H9 (cell line): ENCODE results near the gene TRPM2. TPM values are rescaled to one million over a fixed set of nuclear protein-coding genes. Genes with fewer than 3 reads are reported as not detected.

ENCODE experiments used
- DNase-seq: peaks from one replicate; pipeline ENCODE4 v3.0.0-alpha.2; 2017
- H2AFZ ChIP-seq: one replicate; pipeline ENCODE4 v1.6.1; 2013; ENCODE audit warnings: mild to moderate bottlenecking, low read length, control low read depth, moderate library complexity
- H2AK5ac ChIP-seq: 2 replicates; pipeline ENCODE4 v1.6.1; 2013; ENCODE audit warnings: low read length, control low read depth, mixed read lengths; ENCODE audit not compliant: insufficient read length
- H2BK120ac ChIP-seq: one replicate; pipeline ENCODE4 v1.6.1; 2013; ENCODE audit warnings: low read depth, mild to moderate bottlenecking, low read length, control low read depth, inconsistent platforms; ENCODE audit not compliant: poor library complexity, severe bottlenecking
- H2BK12ac ChIP-seq: 2 replicates; pipeline ENCODE4 v1.6.1; 2013; ENCODE audit warnings: low read length, control low read depth, mixed read lengths, low read depth; ENCODE audit not compliant: insufficient read length
- H2BK15ac ChIP-seq: 2 replicates; pipeline ENCODE4 v1.6.1; 2013; ENCODE audit warnings: low read depth, low read length, control low read depth
- H2BK20ac ChIP-seq: one replicate; pipeline ENCODE4 v1.6.1; 2013; ENCODE audit warnings: low read depth, mild to moderate bottlenecking, low read length, control low read depth, inconsistent platforms; ENCODE audit not compliant: poor library complexity, severe bottlenecking
- H2BK5ac ChIP-seq: 2 replicates; pipeline ENCODE4 v1.6.1; 2013; ENCODE audit warnings: low read length, control low read depth, mixed read lengths; ENCODE audit not compliant: insufficient read length
- H3K14ac ChIP-seq: 2 replicates; pipeline ENCODE4 v1.6.1; 2013; ENCODE audit warnings: low read length, control low read depth; ENCODE audit not compliant: insufficient read depth
- H3K18ac ChIP-seq: 2 replicates; pipeline ENCODE4 v1.6.1; 2013; ENCODE audit warnings: low read depth, mild to moderate bottlenecking, mixed read lengths, low read length, control low read depth; ENCODE audit not compliant: insufficient read length
- H3K23ac ChIP-seq: 2 replicates; pipeline ENCODE4 v1.6.1; 2013; ENCODE audit warnings: low read length, control low read depth, mixed read lengths, low read depth; ENCODE audit not compliant: insufficient read length
- H3K23me2 ChIP-seq: 2 replicates; pipeline ENCODE4 v1.6.1; 2013; ENCODE audit warnings: low read depth, mild to moderate bottlenecking, mixed read lengths, low read length, control low read depth; ENCODE audit not compliant: insufficient read length, poor library complexity, severe bottlenecking
- H3K27ac ChIP-seq: 2 replicates; pipeline ENCODE4 v1.5.1; 2013; ENCODE audit warnings: low read length, control low read depth, mixed read lengths, low read depth; ENCODE audit not compliant: insufficient read length
- H3K27me3 ChIP-seq: 2 replicates; pipeline ENCODE4 v1.6.1; 2013; ENCODE audit warnings: low read length, control low read depth, inconsistent platforms; ENCODE audit not compliant: insufficient read depth
- H3K4ac ChIP-seq: 2 replicates; pipeline ENCODE4 v1.6.1; 2013; ENCODE audit warnings: low read depth, mild to moderate bottlenecking, control low read depth, inconsistent platforms, low read length, moderate library complexity
- H3K4me1 ChIP-seq: 2 replicates; pipeline ENCODE4 v1.6.1; 2013; ENCODE audit warnings: low read length, control low read depth, inconsistent platforms; ENCODE audit not compliant: insufficient read depth
- H3K4me2 ChIP-seq: 2 replicates; pipeline ENCODE4 v1.6.1; 2013; ENCODE audit warnings: low read length, control low read depth, mixed read lengths; ENCODE audit not compliant: insufficient read length, insufficient read depth
- H3K56ac ChIP-seq: 2 replicates; pipeline ENCODE4 v1.6.1; 2013; ENCODE audit warnings: low read depth, mild to moderate bottlenecking, mixed read lengths, low read length, control low read depth; ENCODE audit not compliant: insufficient read length
- H3K79me1 ChIP-seq: 2 replicates; pipeline ENCODE4 v1.6.1; 2013; ENCODE audit warnings: low read depth, mild to moderate bottlenecking, moderate library complexity, low read length, control low read depth, inconsistent platforms; ENCODE audit not compliant: insufficient read depth, poor library complexity, severe bottlenecking
- H3K79me2 ChIP-seq: 2 replicates; pipeline ENCODE4 v1.6.1; 2013; ENCODE audit warnings: low read length, control low read depth, inconsistent platforms; ENCODE audit not compliant: insufficient read depth
- H3K9ac ChIP-seq: 2 replicates; pipeline ENCODE4 v1.6.1; 2013; ENCODE audit warnings: low read length, control low read depth, mixed read lengths; ENCODE audit not compliant: insufficient read length; ENCODE audit errors: extremely low read depth
- H3K9me3 ChIP-seq: one replicate; pipeline ENCODE4 v1.6.1; 2013; ENCODE audit warnings: low read depth, low read length, inconsistent platforms; ENCODE audit not compliant: control insufficient read depth
- H3T11ph ChIP-seq: one replicate; pipeline ENCODE4 v1.6.1; 2013; ENCODE audit warnings: mild to moderate bottlenecking, low read length, control low read depth, inconsistent platforms
- H4K20me1 ChIP-seq: one replicate; pipeline ENCODE4 v1.6.1; 2013; ENCODE audit not compliant: control insufficient read depth, insufficient read length, insufficient read depth
- H4K5ac ChIP-seq: 2 replicates; pipeline ENCODE4 v1.6.1; 2013; ENCODE audit warnings: low read depth, mild to moderate bottlenecking, mixed read lengths, low read length, control low read depth; ENCODE audit not compliant: insufficient read length
- H4K8ac ChIP-seq: replicated peaks from 2 replicates; pipeline ENCODE4 v1.6.1; 2013; ENCODE audit warnings: low read length, control low read depth, mixed read lengths, low read depth; ENCODE audit not compliant: insufficient read length
- H4K91ac ChIP-seq: 2 replicates; pipeline ENCODE4 v1.6.1; 2013; ENCODE audit warnings: low read depth, mild to moderate bottlenecking, moderate library complexity, mixed read lengths, low read length, control low read depth; ENCODE audit not compliant: insufficient read length
- H3K27ac Mint-ChIP-seq, 3 experiments: 2 replicates in 2 of 3; 3 replicates in 1 of 3; pipeline ENCODE4 v1.8.0; 2020 to 2021; ENCODE audit warnings: mixed read lengths in 3 of 3, mild to moderate bottlenecking in 1 of 3, moderate library complexity in 1 of 3
- H3K27me3 Mint-ChIP-seq: 2 replicates; pipeline ENCODE4 v1.8.0; 2021; ENCODE audit warnings: low read depth, mild to moderate bottlenecking, moderate library complexity, mixed read lengths
- H3K36me3 Mint-ChIP-seq, 3 experiments: 2 replicates in 2 of 3; 3 replicates in 1 of 3; pipeline ENCODE4 v1.8.0; 2020 to 2021; ENCODE audit warnings: low read depth in 3 of 3, mixed read lengths in 3 of 3; ENCODE audit not compliant: insufficient read depth in 1 of 3
- H3K4me1 Mint-ChIP-seq, 2 experiments: 2 replicates each; pipeline ENCODE4 v1.8.0; 2020; ENCODE audit warnings: mixed read lengths in 2 of 2
- H3K4me3 Mint-ChIP-seq, 2 experiments: 2 replicates in 1 of 2; 3 replicates in 1 of 2; pipeline ENCODE4 v1.8.0; 2020 to 2021; ENCODE audit warnings: mild to moderate bottlenecking in 2 of 2, mixed read lengths in 2 of 2, moderate library complexity in 1 of 2
- H3K9me3 Mint-ChIP-seq, 2 experiments: 2 replicates in 1 of 2; 3 replicates in 1 of 2; pipeline ENCODE4 v1.8.0; 2020; ENCODE audit warnings: mild to moderate bottlenecking in 2 of 2, mixed read lengths in 2 of 2, moderate library complexity in 1 of 2
- WGBS: extraction: QIAGEN DNeasy Blood & Tissue Kit; methylation state at CpG from one replicate; pipeline ENCODE4 v1.1.7; 2013; ENCODE audit warnings: missing lambda C conversion rate, low lambda C conversion rate, mixed read lengths; ENCODE audit not compliant: insufficient read length; ENCODE audit errors: extremely low coverage; 5-methylcytosine and 5-hydroxymethylcytosine counted together
- total RNA-seq: library from RNA; stranded (reverse); gene quantifications from 2 replicates; pipeline ENCODE4 v1.2.1, GENCODE V29; 2021
- TF ChIP-seq, protein P1 (sequence below): fragments of 200-600 bp; sonication (generic); conservative IDR thresholded peaks from 3 replicates; pipeline ENCODE4 v1.8.0; 2021; ENCODE audit warnings: antibody characterized with exemption, mild to moderate bottlenecking

Gene TRPM2
- total RNA-seq, 1 experiment from 2014 or later, result 0.68 TPM

DNA sequence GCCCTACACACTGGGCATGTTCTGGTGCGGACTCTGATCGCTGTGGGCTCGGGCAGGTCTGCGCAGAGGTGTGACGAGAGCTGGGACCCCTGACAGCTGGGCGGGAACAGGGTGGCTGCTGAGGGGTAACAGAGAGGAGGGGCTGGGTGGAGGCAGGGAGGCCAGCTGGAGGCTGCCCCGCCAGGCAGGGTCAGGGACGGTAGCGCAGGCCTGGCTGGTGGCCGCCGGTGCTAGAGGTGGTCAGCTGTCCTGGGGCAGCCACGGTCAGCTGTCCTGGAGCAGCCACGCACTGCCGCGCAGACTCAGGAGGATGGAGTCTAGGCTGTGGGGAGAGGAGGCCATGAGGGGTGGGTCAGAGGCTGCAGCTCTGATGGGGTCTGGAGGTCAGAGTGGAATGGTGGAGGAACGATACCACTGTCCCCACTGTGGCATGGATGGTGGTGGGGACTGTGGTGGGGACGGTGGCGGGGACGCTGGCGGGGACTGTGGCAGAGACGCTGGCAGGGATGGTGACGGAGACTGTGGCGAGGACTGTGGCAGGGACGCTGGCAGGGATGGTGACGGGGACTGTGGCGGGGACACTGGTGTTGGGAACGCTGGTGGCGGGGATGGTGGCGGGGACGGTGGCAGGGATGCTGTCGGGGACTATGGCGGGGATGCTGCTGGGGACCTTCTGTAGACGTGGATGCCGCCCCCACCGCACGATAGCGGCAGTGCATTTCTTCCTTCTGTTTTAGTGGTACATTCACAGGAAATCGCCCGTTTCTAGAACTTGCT lies 80.6 kb downstream of the TRPM2 start:
- no CpG with 5 or more reads among the region's 39 CpGs for WGBS
- Mint-ChIP-seq H3K4me3 (no peak overlapping the region; a peak in 1 of 5 replicates), H3K27me3 (no peaks in the 10 kb centered on the region; the same call in 1 of the 2 replicates), H3K4me1 (no peaks in the 10 kb centered on the region), H3K27ac (peak overlapping the region in 1 of 3 experiments; percentile 48; a peak in 1 of 7 replicates), H3K9me3 (peaks cover 10 to 13% of the 10 kb centered on the region in 2 experiments; a peak in 4 of 5 replicates), H3K36me3 (no peaks in the 10 kb centered on the region; a peak in 1 of 7 replicates)
- no peaks in the 10 kb centered on the region for H3K9me3 ChIP-seq
- H2AFZ ChIP-seq, result no peak overlapping the region
- H4K91ac ChIP-seq, result no peak overlapping the region
- H3K4me2 ChIP-seq, result no peak overlapping the region
- no peak overlapping the region for H3K9ac ChIP-seq
- TF ChIP-seq, protein P1, sequence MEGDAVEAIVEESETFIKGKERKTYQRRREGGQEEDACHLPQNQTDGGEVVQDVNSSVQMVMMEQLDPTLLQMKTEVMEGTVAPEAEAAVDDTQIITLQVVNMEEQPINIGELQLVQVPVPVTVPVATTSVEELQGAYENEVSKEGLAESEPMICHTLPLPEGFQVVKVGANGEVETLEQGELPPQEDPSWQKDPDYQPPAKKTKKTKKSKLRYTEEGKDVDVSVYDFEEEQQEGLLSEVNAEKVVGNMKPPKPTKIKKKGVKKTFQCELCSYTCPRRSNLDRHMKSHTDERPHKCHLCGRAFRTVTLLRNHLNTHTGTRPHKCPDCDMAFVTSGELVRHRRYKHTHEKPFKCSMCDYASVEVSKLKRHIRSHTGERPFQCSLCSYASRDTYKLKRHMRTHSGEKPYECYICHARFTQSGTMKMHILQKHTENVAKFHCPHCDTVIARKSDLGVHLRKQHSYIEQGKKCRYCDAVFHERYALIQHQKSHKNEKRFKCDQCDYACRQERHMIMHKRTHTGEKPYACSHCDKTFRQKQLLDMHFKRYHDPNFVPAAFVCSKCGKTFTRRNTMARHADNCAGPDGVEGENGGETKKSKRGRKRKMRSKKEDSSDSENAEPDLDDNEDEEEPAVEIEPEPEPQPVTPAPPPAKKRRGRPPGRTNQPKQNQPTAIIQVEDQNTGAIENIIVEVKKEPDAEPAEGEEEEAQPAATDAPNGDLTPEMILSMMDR, result no peak
- H2BK20ac ChIP-seq, result no peak overlapping the region
- no peak overlapping the region for H2BK12ac ChIP-seq
- no peak overlapping the region for H3K4ac ChIP-seq
- peak; percentile 19 for DNase-seq
- no peaks in the 10 kb centered on the region for H3K79me1 ChIP-seq
- no peak overlapping the region for H3T11ph ChIP-seq
- H2BK120ac ChIP-seq, result no peak overlapping the region
- H3K27me3 ChIP-seq, result no peaks in the 10 kb centered on the region
- H3K27ac ChIP-seq, result no peak overlapping the region
- no peak overlapping the region; the same call in 1 of the 2 replicates for H3K14ac ChIP-seq
- H3K23ac ChIP-seq, result no peak overlapping the region
- H4K5ac ChIP-seq, result no peak overlapping the region
- no peaks in the 10 kb centered on the region for H3K79me2 ChIP-seq
- no peak overlapping the region for H2AK5ac ChIP-seq
- no peaks in the 10 kb centered on the region for H4K20me1 ChIP-seq
- H4K8ac ChIP-seq, result no peak overlapping the region
- H3K23me2 ChIP-seq, result no peaks in the 10 kb centered on the region
- no peak overlapping the region for H3K18ac ChIP-seq
- H3K56ac ChIP-seq, result no peak overlapping the region
- no peaks in the 10 kb centered on the region for H3K4me1 ChIP-seq
- no peak overlapping the region for H2BK15ac ChIP-seq
- H2BK5ac ChIP-seq, result no peak overlapping the region
